Measurements from ENCODE around the gene ZSWIM4. TPM values are rescaled to one million over a fixed set of nuclear protein-coding genes. Genes with fewer than 3 reads are reported as not detected.

The ZSWIM4 gene
- total RNA-seq, 4 donors from 2014 or later = 6.9 to 15.6 (median 8.9) TPM

DNA sequence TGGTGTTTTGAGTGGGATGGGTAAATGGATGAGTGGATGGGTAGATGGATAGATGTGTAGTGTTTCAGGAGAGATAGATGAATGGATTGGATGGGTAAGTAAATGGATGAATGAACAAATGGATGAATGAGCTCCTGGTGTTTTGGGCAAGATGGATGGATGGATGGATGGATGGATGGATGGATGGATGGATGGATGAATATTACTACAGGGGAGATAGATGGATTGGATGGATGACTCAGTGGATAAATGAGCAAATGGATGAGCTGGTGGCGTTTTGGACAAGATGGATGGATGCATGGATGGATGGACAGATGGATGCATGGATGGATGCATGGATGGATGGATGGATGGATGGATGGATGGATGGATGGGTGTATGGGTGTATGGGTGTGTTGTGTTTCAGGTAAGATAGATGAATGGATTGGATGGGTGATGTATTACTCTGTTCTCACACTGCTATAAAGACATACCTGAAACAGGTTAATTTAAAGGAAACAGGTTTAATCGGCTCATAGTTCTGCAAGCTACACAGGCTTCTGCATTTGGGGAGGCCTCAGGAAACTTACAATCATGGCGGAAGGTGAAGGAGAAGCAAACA is 12.3 kb downstream of the ZSWIM4 start:
- no peak overlapping the region for H3K27ac ChIP-seq
- 95 to 96% methylated on average over 3 of the region's 3 CpGs for WGBS, 2 donors
- TF ChIP-seq POLR2A (IDR thresholded peaks at IDR 0.05) = no peak
- TF ChIP-seq, protein P1, sequence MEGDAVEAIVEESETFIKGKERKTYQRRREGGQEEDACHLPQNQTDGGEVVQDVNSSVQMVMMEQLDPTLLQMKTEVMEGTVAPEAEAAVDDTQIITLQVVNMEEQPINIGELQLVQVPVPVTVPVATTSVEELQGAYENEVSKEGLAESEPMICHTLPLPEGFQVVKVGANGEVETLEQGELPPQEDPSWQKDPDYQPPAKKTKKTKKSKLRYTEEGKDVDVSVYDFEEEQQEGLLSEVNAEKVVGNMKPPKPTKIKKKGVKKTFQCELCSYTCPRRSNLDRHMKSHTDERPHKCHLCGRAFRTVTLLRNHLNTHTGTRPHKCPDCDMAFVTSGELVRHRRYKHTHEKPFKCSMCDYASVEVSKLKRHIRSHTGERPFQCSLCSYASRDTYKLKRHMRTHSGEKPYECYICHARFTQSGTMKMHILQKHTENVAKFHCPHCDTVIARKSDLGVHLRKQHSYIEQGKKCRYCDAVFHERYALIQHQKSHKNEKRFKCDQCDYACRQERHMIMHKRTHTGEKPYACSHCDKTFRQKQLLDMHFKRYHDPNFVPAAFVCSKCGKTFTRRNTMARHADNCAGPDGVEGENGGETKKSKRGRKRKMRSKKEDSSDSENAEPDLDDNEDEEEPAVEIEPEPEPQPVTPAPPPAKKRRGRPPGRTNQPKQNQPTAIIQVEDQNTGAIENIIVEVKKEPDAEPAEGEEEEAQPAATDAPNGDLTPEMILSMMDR (IDR thresholded peaks at IDR 0.05) = no peak
- no peak overlapping the region for H3K4me3 ChIP-seq (replicated peaks in 1 of 3)
- no peaks in the 10 kb centered on the region for H3K4me1 ChIP-seq
- H3K9me3 ChIP-seq = no peaks in the 10 kb centered on the region
- peaks cover 21 to 26% of the 10 kb centered on the region in 2 donors for H3K36me3 ChIP-seq
- intact Hi-C loops (cut with DNase I) = no loop called here
- H3K27me3 ChIP-seq = no peaks in the 10 kb centered on the region
- no peak for DNase-seq

DNA sequence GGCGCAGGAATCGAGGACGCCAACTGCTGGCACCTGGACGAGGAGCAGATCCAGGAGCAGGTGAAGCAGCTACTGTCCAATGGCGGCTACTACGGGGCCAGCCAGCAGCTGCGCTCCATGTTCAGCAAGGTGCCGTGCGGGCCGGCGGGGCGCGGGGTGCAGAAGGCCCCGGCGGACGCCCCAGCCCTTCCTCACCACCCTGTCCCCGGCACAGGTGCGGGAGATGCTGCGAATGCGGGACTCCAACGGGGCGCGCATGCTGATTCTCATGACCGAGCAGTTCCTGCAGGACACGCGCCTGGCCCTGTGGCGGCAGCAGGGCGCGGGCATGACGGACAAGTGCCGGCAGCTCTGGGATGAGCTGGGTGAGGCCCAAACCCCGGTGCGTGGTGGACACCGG is 13.6 kb downstream of the ZSWIM4 start:
- Histone ChIP-seq H3K4me3 (replicated peaks in 1 of 3) (no peak overlapping the region), H3K4me1 (no peaks in the 10 kb centered on the region), H3K9me3 (no peaks in the 10 kb centered on the region), H3K27ac (no peak overlapping the region), H3K36me3 (peaks cover 28 to 34% of the 10 kb centered on the region in 2 donors), H3K27me3 (no peaks in the 10 kb centered on the region)
- no peak for TF ChIP-seq POLR2A (IDR thresholded peaks at IDR 0.05)
- TF ChIP-seq, protein P1 (IDR thresholded peaks at IDR 0.05) = no peak
- intact Hi-C loops (cut with DNase I) = no loop called here
- WGBS, 2 donors = 97 to 98% methylated on average over 8 to 22 of the region's 34 CpGs
- no peak for DNase-seq

DNA sequence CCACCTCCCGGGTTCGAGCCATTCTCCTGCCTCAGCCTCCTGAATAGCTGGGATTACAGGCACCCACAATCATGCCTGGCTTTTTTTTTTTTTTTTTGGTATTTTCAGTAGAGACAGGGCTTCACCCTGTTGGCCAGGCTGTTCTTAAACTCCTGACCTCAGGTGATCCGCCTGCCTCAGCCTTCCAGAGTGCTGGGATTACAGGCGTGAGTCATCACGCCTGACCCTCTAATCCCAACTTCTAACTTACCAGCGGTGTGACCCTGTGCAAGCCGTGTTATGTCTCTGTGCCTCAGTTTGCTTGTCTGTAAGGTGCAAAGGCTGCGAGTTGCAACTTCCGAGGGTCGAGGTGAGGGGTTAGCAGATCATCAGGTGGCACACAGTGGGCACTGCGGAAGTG is 17.3 kb downstream of the ZSWIM4 start:
- Histone ChIP-seq H3K4me3 (replicated peaks in 1 of 3) (no peak overlapping the region), H3K27ac (no peak overlapping the region), H3K36me3 (peaks cover 19 to 32% of the 10 kb centered on the region in 2 donors), H3K27me3 (no peaks in the 10 kb centered on the region), H3K4me1 (no peaks in the 10 kb centered on the region), H3K9me3 (no peaks in the 10 kb centered on the region)
- no peak for DNase-seq
- 95 to 100% methylated on average over 11 of the region's 11 CpGs for WGBS, 2 donors
- no peak for TF ChIP-seq POLR2A (IDR thresholded peaks at IDR 0.05)
- TF ChIP-seq, protein P1 (IDR thresholded peaks at IDR 0.05) = no peak
- intact Hi-C loops (cut with DNase I) = no loop called here

DNA sequence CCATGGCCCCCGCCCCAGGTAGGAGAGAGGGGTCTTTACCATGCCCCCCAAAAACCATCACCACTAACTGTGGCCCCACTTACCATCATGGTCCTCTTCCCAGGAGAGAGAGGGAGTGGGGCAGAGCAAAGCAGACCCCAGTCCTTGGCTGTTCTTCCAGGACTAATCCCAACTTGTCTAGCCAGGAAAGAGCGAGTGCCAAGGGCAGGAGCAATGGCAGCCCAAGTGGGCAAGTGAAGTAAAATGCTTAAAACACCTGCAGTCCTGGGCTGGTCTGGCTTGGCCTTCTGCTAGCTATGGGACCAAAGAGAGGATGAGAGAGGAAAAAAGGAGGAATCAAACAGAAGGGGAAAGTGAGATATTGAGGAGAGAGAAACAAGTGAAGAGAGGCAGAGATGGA is 17.9 kb downstream of the ZSWIM4 start:
- Histone ChIP-seq H3K9me3 (no peaks in the 10 kb centered on the region), H3K4me1 (no peaks in the 10 kb centered on the region), H3K27ac (no peak overlapping the region), H3K36me3 (peaks cover 19 to 26% of the 10 kb centered on the region in 2 donors), H3K4me3 (replicated peaks in 1 of 3) (no peak overlapping the region), H3K27me3 (no peaks in the 10 kb centered on the region)
- 98% methylated on average over 2 of the region's 2 CpGs for WGBS, 2 donors
- intact Hi-C loops (cut with DNase I) = no loop called here
- no peak for DNase-seq
- TF ChIP-seq POLR2A (IDR thresholded peaks at IDR 0.05) = no peak
- TF ChIP-seq, protein P1 (IDR thresholded peaks at IDR 0.05) = no peak

DNA sequence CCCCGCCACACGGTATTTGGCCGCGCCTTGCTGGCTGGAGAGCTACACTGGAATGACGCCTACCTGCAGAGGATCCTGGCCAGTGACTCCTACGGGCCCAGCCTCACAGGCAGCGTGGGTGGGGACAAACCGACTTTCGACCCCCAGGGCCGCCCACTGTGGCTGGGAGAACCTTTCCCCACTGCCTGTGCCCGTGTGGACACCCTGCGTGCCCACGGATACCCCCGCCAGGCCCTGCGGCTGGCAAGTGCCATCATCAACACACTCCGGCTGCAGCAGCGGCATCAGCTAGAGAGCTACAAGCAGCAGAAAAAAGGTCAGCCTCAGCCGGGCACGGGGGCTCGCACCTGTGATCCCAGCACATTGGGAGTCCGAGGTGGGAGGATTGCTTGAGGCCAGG is 19.3 kb downstream of the ZSWIM4 start:
- intact Hi-C loops (cut with DNase I) = no loop called here
- no peak overlapping the region for H3K4me3 ChIP-seq (replicated peaks in 1 of 3)
- no peaks in the 10 kb centered on the region for H3K27me3 ChIP-seq
- TF ChIP-seq, protein P1 (IDR thresholded peaks at IDR 0.05) = no peak
- no peak for TF ChIP-seq POLR2A (IDR thresholded peaks at IDR 0.05)
- no peaks in the 10 kb centered on the region for H3K4me1 ChIP-seq
- H3K36me3 ChIP-seq = peaks cover 11 to 17% of the 10 kb centered on the region in 2 donors
- no peaks in the 10 kb centered on the region for H3K9me3 ChIP-seq
- H3K27ac ChIP-seq = no peak overlapping the region
- 91 to 95% methylated on average over 9 to 21 of the region's 21 CpGs for WGBS, 2 donors
- DNase-seq = no peak
